Ectodermal cell (in vitro differentiated cells): ENCODE results near the gene SLC16A7.

ENCODE experiments used
- H3K27ac ChIP-seq: 2 replicates; pipeline ENCODE4 v1.7.0; 2013; ENCODE audit warnings: mild to moderate bottlenecking, low read depth, low read length; ENCODE audit not compliant: insufficient read depth, poor library complexity, severe bottlenecking
- H3K27me3 ChIP-seq: 2 replicates; pipeline ENCODE4 v1.7.0; 2013; ENCODE audit warnings: mild to moderate bottlenecking, low read length; ENCODE audit not compliant: insufficient read depth, control insufficient read depth, poor library complexity, severe bottlenecking
- H3K36me3 ChIP-seq: one replicate; pipeline ENCODE4 v1.7.0; 2013; ENCODE audit warnings: low read length; ENCODE audit not compliant: control insufficient read depth, insufficient read depth
- H3K4me1 ChIP-seq: one replicate; pipeline ENCODE4 v1.7.0; 2013; ENCODE audit warnings: low read length; ENCODE audit not compliant: control insufficient read depth, insufficient read depth
- H3K4me3 ChIP-seq: 2 replicates; pipeline ENCODE4 v1.7.0; 2013; ENCODE audit warnings: low read depth, low read length, control low read depth; ENCODE audit not compliant: insufficient read depth
- H3K9me3 ChIP-seq: 2 replicates; pipeline ENCODE4 v1.7.0; 2013; ENCODE audit warnings: mild to moderate bottlenecking, low read length, moderate library complexity; ENCODE audit not compliant: control insufficient read depth
- WGBS, 2 experiments: methylation state at CpG; one replicate each; pipeline ENCODE4 v1.1.7; 2013; ENCODE audit warnings: missing lambda C conversion rate in 2 of 2; 5-methylcytosine and 5-hydroxymethylcytosine counted together

Gene SLC16A7

GRCh38 chr12:59698600-59698999 is 102.8 kb downstream of the SLC16A7 start:
- Histone ChIP-seq H3K4me3 (no peak overlapping the region), H3K36me3 (no peaks in the 10 kb centered on the region), H3K9me3 (no peaks in the 10 kb centered on the region), H3K27me3 (no peaks in the 10 kb centered on the region), H3K4me1 (no peaks in the 10 kb centered on the region), H3K27ac (no peak overlapping the region)
- WGBS, 2 experiments, result 91% methylated on average over 2 to 3 of the region's 4 CpGs

GRCh38 chr12:59699421-59700152 is 103.8 kb downstream of the SLC16A7 start:
- 94 to 100% methylated on average over 1 to 2 of the region's 2 CpGs for WGBS, 2 experiments
- Histone ChIP-seq H3K27me3 (no peaks in the 10 kb centered on the region), H3K4me3 (no peak overlapping the region), H3K9me3 (no peaks in the 10 kb centered on the region), H3K36me3 (no peaks in the 10 kb centered on the region), H3K4me1 (no peaks in the 10 kb centered on the region), H3K27ac (no peak overlapping the region)

- Histone ChIP-seq H3K4me3 (no peak overlapping the region), H3K27me3 (no peaks in the 10 kb centered on the region), H3K4me1 (no peaks in the 10 kb centered on the region), H3K36me3 (no peaks in the 10 kb centered on the region), H3K9me3 (no peaks in the 10 kb centered on the region), H3K27ac (no peak overlapping the region)
- 75 to 88% methylated on average over 1 of the region's 1 CpG for WGBS, 2 experiments
Measured at GRCh38 chr12:59700153-59700450, 104.3 kb downstream of the SLC16A7 start.

- Histone ChIP-seq H3K4me3 (no peak overlapping the region), H3K36me3 (no peaks in the 10 kb centered on the region), H3K27ac (no peak overlapping the region), H3K27me3 (no peaks in the 10 kb centered on the region), H3K4me1 (no peaks in the 10 kb centered on the region), H3K9me3 (no peaks in the 10 kb centered on the region)
Measured at GRCh38 chr12:59708064-59708463, 112.2 kb downstream of the SLC16A7 start.

- 71% methylated on average over 1 of the region's 1 CpG; no CpG with 5 or more reads in 1 of the 2 experiments for WGBS, 2 experiments
- Histone ChIP-seq H3K36me3 (no peaks in the 10 kb centered on the region), H3K9me3 (no peaks in the 10 kb centered on the region), H3K4me3 (no peak overlapping the region), H3K27me3 (no peaks in the 10 kb centered on the region), H3K4me1 (no peaks in the 10 kb centered on the region), H3K27ac (no peak overlapping the region)
Measured at GRCh38 chr12:59708484-59708883, 112.7 kb downstream of the SLC16A7 start.

- Histone ChIP-seq H3K9me3 (no peaks in the 10 kb centered on the region), H3K4me3 (no peak overlapping the region), H3K27me3 (no peaks in the 10 kb centered on the region), H3K27ac (no peak overlapping the region), H3K4me1 (no peaks in the 10 kb centered on the region), H3K36me3 (no peaks in the 10 kb centered on the region)
- 0% methylated on average over 1 of the region's 1 CpG for WGBS, 2 experiments
Measured at GRCh38 chr12:59710004-59710628, 114.3 kb downstream of the SLC16A7 start.

GRCh38 chr12:59710964-59711363 is 115.1 kb downstream of the SLC16A7 start:
- H3K4me1 ChIP-seq, result no peaks in the 10 kb centered on the region
- H3K4me3 ChIP-seq, result no peak overlapping the region
- 83 to 95% methylated on average over 2 of the region's 2 CpGs for WGBS, 2 experiments
- no peaks in the 10 kb centered on the region for H3K27me3 ChIP-seq
- no peak overlapping the region for H3K27ac ChIP-seq
- H3K9me3 ChIP-seq, result no peaks in the 10 kb centered on the region
- H3K36me3 ChIP-seq, result no peaks in the 10 kb centered on the region

- H3K9me3 ChIP-seq, result no peaks in the 10 kb centered on the region
- H3K27ac ChIP-seq, result no peak overlapping the region
- 93 to 97% methylated on average over 1 to 2 of the region's 2 CpGs for WGBS, 2 experiments
- no peaks in the 10 kb centered on the region for H3K27me3 ChIP-seq
- no peak overlapping the region for H3K4me3 ChIP-seq
- no peaks in the 10 kb centered on the region for H3K36me3 ChIP-seq
- H3K4me1 ChIP-seq, result no peaks in the 10 kb centered on the region
Measured at GRCh38 chr12:59715434-59715833, 119.6 kb downstream of the SLC16A7 start.

GRCh38 chr12:59716043-59716442 is 120.2 kb downstream of the SLC16A7 start:
- Histone ChIP-seq H3K4me3 (no peak overlapping the region), H3K27me3 (no peaks in the 10 kb centered on the region), H3K9me3 (no peaks in the 10 kb centered on the region), H3K4me1 (no peaks in the 10 kb centered on the region), H3K36me3 (no peaks in the 10 kb centered on the region), H3K27ac (no peak overlapping the region)
- 90 to 92% methylated on average over 4 of the region's 4 CpGs for WGBS, 2 experiments

GRCh38 chr12:59717436-59717835 is 121.6 kb downstream of the SLC16A7 start:
- no peak overlapping the region for H3K27ac ChIP-seq
- no peak overlapping the region for H3K4me3 ChIP-seq
- H3K27me3 ChIP-seq, result no peaks in the 10 kb centered on the region
- no peaks in the 10 kb centered on the region for H3K36me3 ChIP-seq
- H3K9me3 ChIP-seq, result no peaks in the 10 kb centered on the region
- H3K4me1 ChIP-seq, result no peaks in the 10 kb centered on the region
- 100% methylated on average over 2 of the region's 2 CpGs for WGBS, 2 experiments
